Measurements from ENCODE around the gene PROSER2.

PROSER2 gene

DNA sequence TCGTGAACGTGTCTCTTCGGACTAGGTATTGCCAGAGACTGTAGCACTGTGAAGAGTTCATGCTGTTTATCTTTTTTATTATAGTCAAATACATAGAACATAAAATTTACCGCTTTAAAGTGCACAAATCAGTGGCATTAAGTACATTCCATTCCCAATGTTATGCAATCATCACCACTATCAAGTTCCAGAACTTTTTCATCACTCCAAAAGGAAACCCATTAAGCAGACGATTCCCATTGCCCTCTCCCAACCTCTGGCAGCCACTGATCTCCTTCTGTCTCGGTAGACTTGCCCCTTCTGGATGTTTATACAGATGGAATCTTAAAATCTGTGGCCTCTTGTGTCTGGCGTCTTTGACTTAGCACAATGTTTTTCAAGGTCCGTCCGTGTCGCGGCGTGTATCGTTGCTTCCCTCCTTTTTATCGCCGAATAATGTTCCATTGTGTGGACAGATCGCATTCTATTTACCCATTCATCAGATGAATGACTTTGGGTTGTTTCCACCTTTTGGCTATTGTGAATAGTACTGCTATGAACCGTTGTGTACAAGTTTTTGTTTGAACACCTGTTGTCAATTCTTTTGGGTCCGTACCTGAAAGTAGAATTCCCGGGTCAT, 2.7 kb downstream of the PROSER2 start:
- H3K4me3 ChIP-seq (ENCODE audit: low read depth, low read length) = no peak overlapping the region
- TF ChIP-seq, protein P1, sequence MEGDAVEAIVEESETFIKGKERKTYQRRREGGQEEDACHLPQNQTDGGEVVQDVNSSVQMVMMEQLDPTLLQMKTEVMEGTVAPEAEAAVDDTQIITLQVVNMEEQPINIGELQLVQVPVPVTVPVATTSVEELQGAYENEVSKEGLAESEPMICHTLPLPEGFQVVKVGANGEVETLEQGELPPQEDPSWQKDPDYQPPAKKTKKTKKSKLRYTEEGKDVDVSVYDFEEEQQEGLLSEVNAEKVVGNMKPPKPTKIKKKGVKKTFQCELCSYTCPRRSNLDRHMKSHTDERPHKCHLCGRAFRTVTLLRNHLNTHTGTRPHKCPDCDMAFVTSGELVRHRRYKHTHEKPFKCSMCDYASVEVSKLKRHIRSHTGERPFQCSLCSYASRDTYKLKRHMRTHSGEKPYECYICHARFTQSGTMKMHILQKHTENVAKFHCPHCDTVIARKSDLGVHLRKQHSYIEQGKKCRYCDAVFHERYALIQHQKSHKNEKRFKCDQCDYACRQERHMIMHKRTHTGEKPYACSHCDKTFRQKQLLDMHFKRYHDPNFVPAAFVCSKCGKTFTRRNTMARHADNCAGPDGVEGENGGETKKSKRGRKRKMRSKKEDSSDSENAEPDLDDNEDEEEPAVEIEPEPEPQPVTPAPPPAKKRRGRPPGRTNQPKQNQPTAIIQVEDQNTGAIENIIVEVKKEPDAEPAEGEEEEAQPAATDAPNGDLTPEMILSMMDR (IDR thresholded peaks at IDR 0.05; ENCODE audit: borderline replicate concordance, insufficient read depth, low read depth, low read length) = no peak

DNA sequence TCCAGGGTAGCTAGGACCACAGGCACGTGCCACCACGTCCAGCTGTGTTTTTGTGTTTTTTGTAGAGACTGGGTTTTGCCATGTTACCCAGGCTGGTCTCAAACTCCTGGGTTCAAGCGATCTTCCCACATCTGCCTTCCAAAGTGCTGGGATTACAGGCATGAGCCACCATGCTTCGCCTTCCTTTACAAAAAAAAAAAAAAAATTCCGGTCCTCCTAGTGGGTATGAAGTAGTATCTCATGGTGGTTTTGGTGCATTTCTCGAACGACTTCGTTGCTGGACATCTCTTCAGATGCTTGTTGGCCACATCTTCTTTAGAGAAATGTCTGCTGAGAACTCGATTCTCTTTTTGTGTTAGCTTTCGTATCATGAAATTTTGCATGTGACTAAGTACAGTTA, 3.9 kb downstream of the PROSER2 start:
- TF ChIP-seq, protein P1 (IDR thresholded peaks at IDR 0.05; ENCODE audit: borderline replicate concordance, insufficient read depth, low read depth, low read length) = no peak
- H3K4me3 ChIP-seq (ENCODE audit: low read depth, low read length) = no peak overlapping the region

DNA sequence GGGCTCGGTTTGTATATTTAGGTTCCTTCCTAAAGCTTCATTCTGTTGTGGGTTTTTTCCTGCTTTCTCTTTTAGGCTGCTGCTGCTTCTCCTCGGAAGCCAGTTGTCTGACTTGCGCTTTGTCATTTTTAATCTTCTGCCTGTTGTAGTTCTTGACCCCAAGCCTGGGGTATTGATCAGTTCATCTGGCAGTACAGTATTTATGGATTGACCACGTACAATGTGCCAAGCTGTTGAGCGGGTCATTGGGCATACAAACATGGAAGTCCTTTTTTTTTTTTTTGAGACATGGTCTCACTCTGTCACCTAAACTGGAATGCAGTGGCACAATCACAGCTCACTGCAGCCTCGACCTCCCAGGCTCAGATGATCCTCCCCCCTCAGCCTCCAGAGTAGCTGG, 4.3 kb downstream of the PROSER2 start:
- no peak overlapping the region for H3K4me3 ChIP-seq (ENCODE audit: low read depth, low read length)
- TF ChIP-seq, protein P1 (IDR thresholded peaks at IDR 0.05; ENCODE audit: borderline replicate concordance, insufficient read depth, low read depth, low read length) = no peak

DNA sequence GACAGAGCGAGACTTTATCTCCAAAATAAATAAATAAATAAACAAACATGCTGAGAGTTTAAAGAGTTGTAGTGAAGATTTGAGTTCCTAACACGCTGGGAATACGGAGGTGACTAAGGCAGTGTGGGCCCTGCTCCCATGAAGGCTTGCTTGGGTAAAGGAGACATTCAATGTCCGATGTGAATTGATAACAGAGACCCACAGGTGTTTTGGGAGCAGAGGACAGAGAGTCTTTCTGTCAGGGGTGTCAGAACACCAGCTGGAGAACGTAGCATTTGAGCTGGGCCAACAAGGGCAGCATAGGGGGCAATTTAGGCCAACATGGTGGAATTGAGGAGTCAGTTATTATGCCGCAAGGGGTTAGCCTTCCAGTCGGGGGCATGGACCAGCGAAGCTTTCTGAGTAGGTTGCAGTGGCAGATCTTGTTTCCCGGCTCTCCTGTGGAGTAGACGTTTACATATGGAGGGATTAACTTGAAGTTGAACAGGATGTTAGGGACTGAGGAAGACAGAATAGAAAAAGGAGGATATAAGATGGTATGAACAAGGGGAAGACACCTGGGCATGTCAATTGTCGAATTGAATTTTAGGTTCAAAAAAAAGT, 5.6 kb downstream of the PROSER2 start:
- no peak overlapping the region for H3K4me3 ChIP-seq (ENCODE audit: low read depth, low read length)

DNA sequence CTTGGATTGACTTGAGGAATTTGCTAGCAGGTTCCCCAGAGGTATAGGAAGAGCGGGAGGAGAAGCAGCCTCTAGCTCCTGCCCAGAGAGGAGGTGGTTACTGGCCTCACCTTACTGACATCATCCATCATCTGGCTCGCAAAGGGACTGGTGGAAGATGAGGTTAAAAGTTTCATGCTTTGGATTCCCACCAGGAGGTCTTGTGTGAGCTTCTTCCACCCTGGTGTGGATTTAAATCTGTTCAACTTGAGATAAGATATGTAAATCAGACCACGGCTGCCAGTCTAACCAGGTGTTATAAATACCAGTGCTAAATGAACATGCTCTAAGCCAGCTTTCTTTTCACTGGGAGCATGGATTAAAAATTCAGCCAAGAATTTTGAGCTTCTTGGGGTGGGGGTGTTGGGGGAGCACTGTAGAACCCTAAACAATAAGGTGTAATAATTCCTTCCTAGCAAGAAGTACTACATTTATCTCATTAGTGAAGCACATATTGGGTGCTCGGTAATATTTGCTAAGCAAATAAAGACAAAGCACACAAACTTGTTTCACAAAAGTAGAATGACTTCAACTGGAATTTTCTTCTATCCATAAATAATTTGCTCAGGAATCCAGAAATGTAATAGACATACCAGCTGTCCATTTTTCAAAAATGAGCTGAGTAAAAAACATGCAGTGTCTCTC, 7.8 kb downstream of the PROSER2 start:
- no peak overlapping the region for H3K4me3 ChIP-seq (ENCODE audit: low read depth, low read length)
- TF ChIP-seq, protein P1 (IDR thresholded peaks at IDR 0.05; ENCODE audit: borderline replicate concordance, insufficient read depth, low read depth, low read length) = no peak

More for the DNA sequence above, 5.6 kb downstream of the PROSER2 start:
- TF ChIP-seq, protein P1 (IDR thresholded peaks at IDR 0.05; ENCODE audit: borderline replicate concordance, insufficient read depth, low read depth, low read length) = no peak

DNA sequence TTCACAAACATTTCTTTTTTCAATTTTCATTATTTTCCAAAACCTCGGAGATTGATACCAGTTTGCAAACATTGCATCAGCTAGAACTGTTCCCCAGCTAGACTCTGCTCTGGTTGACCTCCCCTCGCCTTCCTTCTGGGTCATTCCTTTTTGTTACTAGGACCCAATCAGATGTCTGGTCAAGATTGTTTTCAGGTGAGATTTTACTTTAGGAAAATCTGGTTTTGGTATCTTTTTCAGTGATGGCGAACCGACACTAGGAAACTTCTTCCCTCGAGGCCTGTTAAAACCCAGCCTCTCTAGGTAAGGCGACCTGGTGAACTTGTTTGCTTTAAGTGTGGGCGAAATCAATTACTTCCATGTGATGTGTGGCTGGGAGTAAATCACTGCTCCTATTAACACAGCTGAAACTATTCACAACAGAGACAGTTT, 8.4 kb downstream of the PROSER2 start:
- TF ChIP-seq, protein P1 (IDR thresholded peaks at IDR 0.05; ENCODE audit: borderline replicate concordance, insufficient read depth, low read depth, low read length) = no peak
- H3K4me3 ChIP-seq (ENCODE audit: low read depth, low read length) = no peak overlapping the region
